ENCODE results near the gene PRRT3. TPM values are rescaled to one million over a fixed set of nuclear protein-coding genes. Genes with fewer than 3 reads are reported as not detected.

The PRRT3 gene
- total and polyA plus RNA-seq, 2 experiments from 2014 or later = 4.3 to 6.9 TPM

DNA sequence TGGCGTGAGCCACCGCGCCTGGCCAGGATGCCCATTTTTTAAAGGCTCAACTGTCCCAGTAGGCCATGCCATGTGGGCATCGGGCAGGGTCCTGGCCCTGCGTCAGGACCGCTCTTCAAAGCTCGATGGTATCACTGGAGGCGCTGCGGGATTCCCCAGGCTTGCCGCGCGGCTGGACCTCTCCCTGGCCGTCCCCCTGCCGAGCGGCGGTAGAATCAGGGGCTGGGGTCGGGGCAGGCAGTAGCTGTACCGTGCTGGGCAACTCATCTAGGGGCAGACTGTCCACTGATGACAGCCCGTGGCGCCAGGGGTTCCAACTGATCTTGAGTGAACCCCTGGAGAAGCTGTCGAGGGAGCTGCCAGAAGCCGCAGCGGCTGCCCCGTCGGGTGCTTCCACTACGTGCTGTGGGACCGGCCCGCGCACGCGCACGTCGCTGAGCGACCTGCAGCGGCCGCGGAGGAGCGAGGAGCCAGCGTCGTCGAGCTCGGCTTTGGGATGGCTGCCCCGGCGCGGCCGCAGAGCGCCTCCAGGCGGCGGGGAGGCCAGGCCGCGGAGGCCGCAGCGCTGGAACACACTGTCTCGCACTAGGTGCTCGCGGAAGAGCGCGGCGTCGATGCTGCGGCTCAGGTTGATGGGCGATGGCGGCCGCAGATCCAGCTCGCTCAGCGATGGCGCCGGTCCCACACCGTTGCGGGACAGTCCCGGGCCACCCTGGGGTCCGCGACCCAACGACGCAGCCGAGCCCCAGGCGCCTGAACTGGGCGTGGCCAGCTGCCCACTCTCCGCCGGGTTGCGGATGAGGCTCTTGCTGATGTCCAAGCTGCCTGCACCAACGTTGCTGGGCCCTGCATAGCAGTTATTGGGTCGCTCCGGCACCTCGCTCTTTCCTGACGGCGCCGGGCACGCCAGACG is 5.8 kb downstream of the PRRT3 start:
- H3K9me2 ChIP-seq (ENCODE audit: insufficient read depth) = no peaks in the 10 kb centered on the region
- H3K27ac Mint-ChIP-seq = 0 out of 2 replicates have a peak overlapping the region, but pooled peaks have one; percentile 67
- no peaks in the 10 kb centered on the region for H3K36me3 ChIP-seq (ENCODE audit: insufficient read depth)
- no peaks in the 10 kb centered on the region; the same call in 1 of the 2 replicates for H3K27me3 ChIP-seq (ENCODE audit: insufficient read depth)
- peak overlapping the region; percentile 84 for H3K4me3 Mint-ChIP-seq
- H3K4me3 ChIP-seq = peak overlapping the region; percentile 66
- TF ChIP-seq, protein P1, sequence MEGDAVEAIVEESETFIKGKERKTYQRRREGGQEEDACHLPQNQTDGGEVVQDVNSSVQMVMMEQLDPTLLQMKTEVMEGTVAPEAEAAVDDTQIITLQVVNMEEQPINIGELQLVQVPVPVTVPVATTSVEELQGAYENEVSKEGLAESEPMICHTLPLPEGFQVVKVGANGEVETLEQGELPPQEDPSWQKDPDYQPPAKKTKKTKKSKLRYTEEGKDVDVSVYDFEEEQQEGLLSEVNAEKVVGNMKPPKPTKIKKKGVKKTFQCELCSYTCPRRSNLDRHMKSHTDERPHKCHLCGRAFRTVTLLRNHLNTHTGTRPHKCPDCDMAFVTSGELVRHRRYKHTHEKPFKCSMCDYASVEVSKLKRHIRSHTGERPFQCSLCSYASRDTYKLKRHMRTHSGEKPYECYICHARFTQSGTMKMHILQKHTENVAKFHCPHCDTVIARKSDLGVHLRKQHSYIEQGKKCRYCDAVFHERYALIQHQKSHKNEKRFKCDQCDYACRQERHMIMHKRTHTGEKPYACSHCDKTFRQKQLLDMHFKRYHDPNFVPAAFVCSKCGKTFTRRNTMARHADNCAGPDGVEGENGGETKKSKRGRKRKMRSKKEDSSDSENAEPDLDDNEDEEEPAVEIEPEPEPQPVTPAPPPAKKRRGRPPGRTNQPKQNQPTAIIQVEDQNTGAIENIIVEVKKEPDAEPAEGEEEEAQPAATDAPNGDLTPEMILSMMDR (conservative IDR thresholded peaks at IDR 0.05; ENCODE audit: low read depth in 2 of 2) = peak; percentile 49 to 92
- TF ChIP-seq JUNB (IDR thresholded peaks at IDR 0.05; ENCODE audit: unreplicated experiment) (no peak), POLR2AphosphoS5 (IDR thresholded peaks at IDR 0.05; ENCODE audit: low read depth) (peak; percentile 72), CREB1 (CRISPR knock-in tag; IDR thresholded peaks at IDR 0.05; ENCODE audit: low read depth) (peak; percentile 62)
- TF ChIP-seq, protein P2, sequence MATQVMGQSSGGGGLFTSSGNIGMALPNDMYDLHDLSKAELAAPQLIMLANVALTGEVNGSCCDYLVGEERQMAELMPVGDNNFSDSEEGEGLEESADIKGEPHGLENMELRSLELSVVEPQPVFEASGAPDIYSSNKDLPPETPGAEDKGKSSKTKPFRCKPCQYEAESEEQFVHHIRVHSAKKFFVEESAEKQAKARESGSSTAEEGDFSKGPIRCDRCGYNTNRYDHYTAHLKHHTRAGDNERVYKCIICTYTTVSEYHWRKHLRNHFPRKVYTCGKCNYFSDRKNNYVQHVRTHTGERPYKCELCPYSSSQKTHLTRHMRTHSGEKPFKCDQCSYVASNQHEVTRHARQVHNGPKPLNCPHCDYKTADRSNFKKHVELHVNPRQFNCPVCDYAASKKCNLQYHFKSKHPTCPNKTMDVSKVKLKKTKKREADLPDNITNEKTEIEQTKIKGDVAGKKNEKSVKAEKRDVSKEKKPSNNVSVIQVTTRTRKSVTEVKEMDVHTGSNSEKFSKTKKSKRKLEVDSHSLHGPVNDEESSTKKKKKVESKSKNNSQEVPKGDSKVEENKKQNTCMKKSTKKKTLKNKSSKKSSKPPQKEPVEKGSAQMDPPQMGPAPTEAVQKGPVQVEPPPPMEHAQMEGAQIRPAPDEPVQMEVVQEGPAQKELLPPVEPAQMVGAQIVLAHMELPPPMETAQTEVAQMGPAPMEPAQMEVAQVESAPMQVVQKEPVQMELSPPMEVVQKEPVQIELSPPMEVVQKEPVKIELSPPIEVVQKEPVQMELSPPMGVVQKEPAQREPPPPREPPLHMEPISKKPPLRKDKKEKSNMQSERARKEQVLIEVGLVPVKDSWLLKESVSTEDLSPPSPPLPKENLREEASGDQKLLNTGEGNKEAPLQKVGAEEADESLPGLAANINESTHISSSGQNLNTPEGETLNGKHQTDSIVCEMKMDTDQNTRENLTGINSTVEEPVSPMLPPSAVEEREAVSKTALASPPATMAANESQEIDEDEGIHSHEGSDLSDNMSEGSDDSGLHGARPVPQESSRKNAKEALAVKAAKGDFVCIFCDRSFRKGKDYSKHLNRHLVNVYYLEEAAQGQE (IDR thresholded peaks at IDR 0.05; ENCODE audit: unreplicated experiment) = no peak
- no peak overlapping the region for H3K27ac ChIP-seq (ENCODE audit: low read depth)
- ATAC-seq = peak; percentile 82
- H3K79me2 ChIP-seq (replicated peaks; ENCODE audit: insufficient read depth) = no peaks in the 10 kb centered on the region
- peaks cover 8% of the 10 kb centered on the region; the same call in 2 of the 3 replicates for H3K36me3 Mint-ChIP-seq (ENCODE audit: low read depth)
- H2AFZ ChIP-seq = peak overlapping the region; percentile 84
- peak; percentile 93 for DNase-seq (ENCODE audit: low spot score)
- H3K9me3 Mint-ChIP-seq = no peaks in the 10 kb centered on the region; the same call in 2 of the 3 replicates
- peaks cover 5% of the 10 kb centered on the region; the same call in 2 of the 3 replicates for H3K4me1 Mint-ChIP-seq
- H3F3A ChIP-seq (replicated peaks; ENCODE audit: low read depth) = no peaks in the 10 kb centered on the region; the same call in 1 of the 2 replicates
- H3K4me2 ChIP-seq = peak overlapping the region; percentile 91
- peaks cover 7% of the 10 kb centered on the region for H3K4me1 ChIP-seq (ENCODE audit: insufficient read depth)
- peaks cover 19% of the 10 kb centered on the region for H3K27me3 Mint-ChIP-seq (ENCODE audit: insufficient read depth, low read depth, poor library complexity)
- H4K20me1 ChIP-seq (replicated peaks; ENCODE audit: insufficient read depth) = no peaks in the 10 kb centered on the region

DNA sequence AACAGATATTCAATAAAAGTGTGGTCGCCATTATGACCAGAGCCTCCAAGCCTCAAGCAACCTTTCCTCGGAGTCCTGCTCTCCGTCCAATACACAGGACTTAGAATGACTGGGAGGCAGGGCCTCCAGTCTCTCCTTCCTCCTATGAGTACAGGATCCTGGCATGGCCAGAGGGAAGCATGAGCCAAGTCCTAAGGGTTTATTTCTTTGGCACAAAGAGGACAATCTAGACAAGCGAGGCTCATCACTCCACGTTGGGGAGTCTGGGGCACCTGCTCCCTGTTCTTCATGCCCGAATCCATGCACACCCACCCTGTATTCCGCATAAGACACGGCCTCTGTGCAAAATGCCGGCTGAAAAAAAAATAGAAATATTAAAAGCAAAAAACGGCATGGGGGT is 6.8 kb downstream of the PRRT3 start:
- Histone ChIP-seq H4K20me1 (replicated peaks; ENCODE audit: insufficient read depth) (no peaks in the 10 kb centered on the region), H3K27ac (ENCODE audit: low read depth) (no peak overlapping the region), H3K27me3 (ENCODE audit: insufficient read depth) (no peaks in the 10 kb centered on the region; the same call in 1 of the 2 replicates), H3K4me2 (peak overlapping the region; percentile 91; the same call in 1 of the 2 replicates), H3K79me2 (replicated peaks; ENCODE audit: insufficient read depth) (no peaks in the 10 kb centered on the region), H3K4me1 (ENCODE audit: insufficient read depth) (peaks cover 5% of the 10 kb centered on the region; the same call in 1 of the 2 replicates), H3K36me3 (ENCODE audit: insufficient read depth) (no peaks in the 10 kb centered on the region), H3F3A (replicated peaks; ENCODE audit: low read depth) (no peaks in the 10 kb centered on the region; the same call in 1 of the 2 replicates), H3K9me2 (ENCODE audit: insufficient read depth) (no peaks in the 10 kb centered on the region), H2AFZ (no peak overlapping the region), H3K4me3 (no peak overlapping the region)
- H3K36me3 Mint-ChIP-seq (ENCODE audit: low read depth) = peaks cover 12% of the 10 kb centered on the region
- no peak overlapping the region for H3K27ac Mint-ChIP-seq
- DNase-seq (ENCODE audit: low spot score) (no peak), ATAC-seq (no peak)
- H3K4me1 Mint-ChIP-seq = no peaks in the 10 kb centered on the region
- peak overlapping the region; percentile 57 for H3K4me3 Mint-ChIP-seq
- no peaks in the 10 kb centered on the region; the same call in 2 of the 3 replicates for H3K9me3 Mint-ChIP-seq
- TF ChIP-seq POLR2AphosphoS5 (IDR thresholded peaks at IDR 0.05; ENCODE audit: low read depth) = no peak
- TF ChIP-seq CREB1 (CRISPR knock-in tag; IDR thresholded peaks at IDR 0.05; ENCODE audit: low read depth) = no peak
- no peak for TF ChIP-seq EZH2phosphoT487 (IDR thresholded peaks at IDR 0.05; ENCODE audit: unreplicated experiment)
- no peak for TF ChIP-seq JUNB (IDR thresholded peaks at IDR 0.05; ENCODE audit: unreplicated experiment)
- TF ChIP-seq, protein P2 (IDR thresholded peaks at IDR 0.05; ENCODE audit: unreplicated experiment) = no peak
- no peak for TF ChIP-seq ZNF114 (CRISPR knock-in tag; IDR thresholded peaks at IDR 0.05)
- no peak for TF ChIP-seq ZNF331 (CRISPR knock-in tag; IDR thresholded peaks at IDR 0.05; ENCODE audit: low read depth)
- H3K27me3 Mint-ChIP-seq (ENCODE audit: insufficient read depth, low read depth, poor library complexity) = peaks cover 19% of the 10 kb centered on the region
